Osteoblast (primary cell): ENCODE measurements around the gene PHF3. TPM values are rescaled to one million over a fixed set of nuclear protein-coding genes. Genes with fewer than 3 reads are reported as not detected.

Experiments used
- DNase-seq: peaks from one replicate; pipeline ENCODE4 v3.0.0; 2011; ENCODE audit warnings: low spot score, mixed read lengths; ENCODE audit not compliant: insufficient read length; ENCODE audit errors: missing footprints
- H2AFZ ChIP-seq: 2 replicates; pipeline ENCODE4 v1.6.0; 2011; ENCODE audit warnings: mild to moderate bottlenecking, low read length
- H3K27ac ChIP-seq: 2 replicates; pipeline ENCODE4 v1.5.1; 2011; ENCODE audit warnings: mild to moderate bottlenecking, low read depth, low read length, moderate library complexity
- H3K27me3 ChIP-seq: 2 replicates; pipeline ENCODE4 v1.6.0; 2012; ENCODE audit warnings: mild to moderate bottlenecking, control low read depth, inconsistent platforms, low read length, moderate library complexity; ENCODE audit not compliant: insufficient read depth
- H3K36me3 ChIP-seq: 2 replicates; pipeline ENCODE4 v1.5.1; 2011; ENCODE audit warnings: mild to moderate bottlenecking, low read length, control low read depth, moderate library complexity; ENCODE audit not compliant: insufficient read depth
- H3K4me1 ChIP-seq: 2 replicates; pipeline ENCODE4 v1.5.1; 2011; ENCODE audit warnings: mild to moderate bottlenecking, low read length, control low read depth, moderate library complexity; ENCODE audit not compliant: insufficient read depth
- H3K4me2 ChIP-seq: 2 replicates; pipeline ENCODE4 v1.6.0; 2011; ENCODE audit warnings: mild to moderate bottlenecking, low read length; ENCODE audit not compliant: insufficient read depth
- H3K4me3 ChIP-seq: fragments of 200-600 bp; sonication (generic); 3 replicates; pipeline ENCODE4 v1.5.1; 2012; ENCODE audit warnings: mild to moderate bottlenecking, low read length, inconsistent platforms; ENCODE audit not compliant: insufficient read depth
- H3K79me2 ChIP-seq: 2 replicates; pipeline ENCODE4 v1.6.0; 2012; ENCODE audit warnings: mild to moderate bottlenecking, low read length, control low read depth, inconsistent platforms; ENCODE audit not compliant: insufficient read depth
- H3K9me3 ChIP-seq: 2 replicates; pipeline ENCODE4 v1.5.1; 2011; ENCODE audit warnings: low read depth, low read length, control low read depth
- H4K20me1 ChIP-seq: 2 replicates; pipeline ENCODE4 v1.6.0; 2012; ENCODE audit warnings: mild to moderate bottlenecking, low read length, control low read depth; ENCODE audit not compliant: insufficient read depth
- total RNA-seq: library from RNA; depleted of rRNA; stranded (reverse); fragments of >200 nt; gene quantifications from 2 replicates; pipeline ENCODE4 v1.2.3, GENCODE V29; 2012
- TF ChIP-seq, protein P1 (sequence below): IDR thresholded peaks from 2 replicates; pipeline ENCODE4 v1.5.1; 2011; ENCODE audit warnings: mild to moderate bottlenecking, low read depth, low read length, moderate library complexity; ENCODE audit errors: extremely low read depth

Gene PHF3
- total RNA-seq, 1 donor: 76.7 TPM

DNA sequence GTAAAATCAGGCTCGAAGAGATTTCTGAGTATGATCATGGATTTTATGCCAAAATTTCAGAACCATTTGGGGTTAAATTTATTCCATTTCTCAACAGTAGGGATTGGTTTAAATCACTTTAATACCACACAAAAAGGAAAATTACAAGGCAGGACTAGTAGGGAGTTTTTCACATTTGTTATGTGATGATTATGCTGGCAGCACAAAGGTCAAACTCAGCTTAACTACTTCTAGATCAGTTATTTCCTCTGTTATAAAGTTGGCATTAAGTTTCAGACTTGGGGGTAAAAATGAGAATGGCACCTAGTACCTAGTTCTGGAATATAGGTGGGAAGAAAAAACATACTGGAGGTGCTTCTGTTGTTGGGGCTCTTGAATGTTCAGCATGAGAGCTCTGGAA, 39.5 kb downstream of the PHF3 start:
- peaks cover 28% of the 10 kb centered on the region for H4K20me1 ChIP-seq
- peaks cover 77% of the 10 kb centered on the region for H3K79me2 ChIP-seq
- no peak overlapping the region for H3K27ac ChIP-seq
- no peaks in the 10 kb centered on the region for H3K9me3 ChIP-seq
- no peak for DNase-seq
- H3K27me3 ChIP-seq: no peaks in the 10 kb centered on the region
- peaks cover 1% of the 10 kb centered on the region for H3K36me3 ChIP-seq
- H3K4me2 ChIP-seq: no peak overlapping the region
- TF ChIP-seq, protein P1, sequence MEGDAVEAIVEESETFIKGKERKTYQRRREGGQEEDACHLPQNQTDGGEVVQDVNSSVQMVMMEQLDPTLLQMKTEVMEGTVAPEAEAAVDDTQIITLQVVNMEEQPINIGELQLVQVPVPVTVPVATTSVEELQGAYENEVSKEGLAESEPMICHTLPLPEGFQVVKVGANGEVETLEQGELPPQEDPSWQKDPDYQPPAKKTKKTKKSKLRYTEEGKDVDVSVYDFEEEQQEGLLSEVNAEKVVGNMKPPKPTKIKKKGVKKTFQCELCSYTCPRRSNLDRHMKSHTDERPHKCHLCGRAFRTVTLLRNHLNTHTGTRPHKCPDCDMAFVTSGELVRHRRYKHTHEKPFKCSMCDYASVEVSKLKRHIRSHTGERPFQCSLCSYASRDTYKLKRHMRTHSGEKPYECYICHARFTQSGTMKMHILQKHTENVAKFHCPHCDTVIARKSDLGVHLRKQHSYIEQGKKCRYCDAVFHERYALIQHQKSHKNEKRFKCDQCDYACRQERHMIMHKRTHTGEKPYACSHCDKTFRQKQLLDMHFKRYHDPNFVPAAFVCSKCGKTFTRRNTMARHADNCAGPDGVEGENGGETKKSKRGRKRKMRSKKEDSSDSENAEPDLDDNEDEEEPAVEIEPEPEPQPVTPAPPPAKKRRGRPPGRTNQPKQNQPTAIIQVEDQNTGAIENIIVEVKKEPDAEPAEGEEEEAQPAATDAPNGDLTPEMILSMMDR: no peak
- H3K4me1 ChIP-seq: no peaks in the 10 kb centered on the region
- no peak overlapping the region for H2AFZ ChIP-seq
- H3K4me3 ChIP-seq: no peak overlapping the region

DNA sequence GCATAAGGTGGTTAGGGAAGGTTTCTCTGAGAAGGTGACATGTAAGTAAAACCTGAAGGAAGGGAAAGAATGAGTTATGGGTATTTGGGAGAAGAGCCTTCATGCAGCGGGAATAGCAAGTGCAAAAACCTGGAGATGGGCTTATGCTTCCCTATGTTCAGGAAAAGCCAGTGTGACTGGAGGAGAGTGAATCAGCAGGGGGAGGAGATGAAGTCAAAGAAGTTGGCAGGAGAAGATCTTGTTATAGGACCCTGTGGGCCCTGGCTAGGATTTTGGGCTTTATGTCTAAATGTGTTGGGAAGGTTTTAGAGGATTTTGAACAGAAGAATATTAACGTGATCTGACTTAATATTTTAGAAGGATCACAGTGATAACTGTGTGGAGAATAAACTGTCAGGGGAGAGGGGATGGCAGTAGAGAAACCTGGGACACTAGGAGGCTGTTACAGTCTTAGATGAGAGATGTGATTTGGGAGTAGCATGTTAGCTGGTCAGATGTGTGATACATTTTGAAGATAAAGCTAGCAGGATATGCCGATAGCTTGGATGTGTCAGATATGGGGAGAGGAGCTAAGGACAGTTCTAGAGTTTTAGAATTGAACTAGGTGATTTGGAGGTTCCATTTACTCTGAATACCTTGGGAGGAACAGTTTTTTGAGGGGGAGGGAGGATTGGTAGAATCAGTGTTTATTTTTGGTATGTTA, 41.0 kb downstream of the PHF3 start:
- TF ChIP-seq, protein P1: no peak
- no peak overlapping the region for H2AFZ ChIP-seq
- no peak overlapping the region for H3K27ac ChIP-seq
- no peaks in the 10 kb centered on the region for H3K9me3 ChIP-seq
- no peak for DNase-seq
- H3K4me1 ChIP-seq: no peaks in the 10 kb centered on the region
- H3K27me3 ChIP-seq: no peaks in the 10 kb centered on the region
- H3K36me3 ChIP-seq: peaks cover 3% of the 10 kb centered on the region
- H4K20me1 ChIP-seq: peaks cover 21% of the 10 kb centered on the region
- no peak overlapping the region for H3K4me2 ChIP-seq
- peaks cover 74% of the 10 kb centered on the region for H3K79me2 ChIP-seq
- H3K4me3 ChIP-seq: no peak overlapping the region

DNA sequence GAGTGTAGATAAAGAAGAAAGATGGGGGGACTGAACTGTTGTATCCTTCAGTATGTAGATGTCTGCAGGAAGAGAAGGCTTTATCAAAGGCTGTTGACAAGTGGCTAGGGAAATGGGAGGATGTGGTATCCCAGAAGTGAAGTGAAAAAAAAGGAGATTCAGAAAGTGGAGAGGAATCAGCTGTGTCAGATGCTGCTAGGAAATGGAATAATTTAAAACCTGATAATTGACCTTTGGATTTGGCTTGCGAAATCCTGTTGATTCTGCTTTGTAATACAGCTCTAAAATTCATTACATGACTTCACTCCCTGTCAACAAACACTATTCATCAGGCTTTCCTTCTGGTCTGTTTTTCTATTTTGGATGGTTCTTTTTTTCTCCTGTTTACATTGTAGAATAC, 41.7 kb downstream of the PHF3 start:
- Histone ChIP-seq H3K36me3 (peaks cover 3% of the 10 kb centered on the region), H3K27me3 (no peaks in the 10 kb centered on the region), H4K20me1 (peaks cover 24% of the 10 kb centered on the region), H3K4me2 (no peak overlapping the region), H3K9me3 (no peaks in the 10 kb centered on the region), H3K4me1 (no peaks in the 10 kb centered on the region), H3K27ac (no peak overlapping the region), H3K79me2 (peaks cover 76% of the 10 kb centered on the region), H2AFZ (no peak overlapping the region), H3K4me3 (no peak overlapping the region)
- TF ChIP-seq, protein P1: no peak
- no peak for DNase-seq

DNA sequence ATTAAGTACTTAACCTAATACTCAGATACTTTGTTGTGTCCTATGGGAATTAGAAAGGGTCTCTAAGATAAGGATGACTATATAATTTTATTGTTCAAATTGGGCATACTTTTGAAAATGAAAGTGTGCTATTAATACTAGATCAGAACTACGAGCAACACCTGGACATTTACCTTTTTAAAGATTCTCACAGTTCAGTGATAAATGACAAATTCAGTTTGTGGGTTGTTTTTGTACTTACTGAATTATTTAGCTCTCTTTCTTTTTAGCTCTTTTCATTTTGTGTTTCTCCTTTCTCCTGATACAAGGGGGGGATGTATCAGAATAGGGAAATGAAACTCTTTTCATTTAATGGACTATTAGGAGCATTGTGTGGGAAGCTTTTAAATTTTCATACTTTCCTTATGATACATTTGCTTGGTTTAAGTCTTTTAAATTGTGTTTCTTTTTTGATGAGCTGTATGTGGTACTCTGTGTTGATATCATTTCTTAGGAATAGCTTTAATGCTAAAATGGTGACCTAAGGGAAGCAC, 47.5 kb downstream of the PHF3 start:
- Histone ChIP-seq H3K36me3 (peaks cover 3% of the 10 kb centered on the region), H3K4me2 (no peak overlapping the region), H3K9me3 (no peaks in the 10 kb centered on the region), H3K79me2 (peaks cover 40% of the 10 kb centered on the region), H3K4me1 (no peaks in the 10 kb centered on the region), H3K27ac (no peak overlapping the region), H4K20me1 (peaks cover 3% of the 10 kb centered on the region), H2AFZ (no peak overlapping the region), H3K27me3 (no peaks in the 10 kb centered on the region), H3K4me3 (no peak overlapping the region)
- DNase-seq: no peak
- TF ChIP-seq, protein P1: no peak
